NCI-H2081 (cell line): ENCODE measurements around the gene CLDN9.

Experiments
- DNase-seq, 2 experiments: peaks; one replicate each; lab custom pipeline; 2025; lab: John Stamatoyannopoulos, UW

The CLDN9 gene

DNA sequence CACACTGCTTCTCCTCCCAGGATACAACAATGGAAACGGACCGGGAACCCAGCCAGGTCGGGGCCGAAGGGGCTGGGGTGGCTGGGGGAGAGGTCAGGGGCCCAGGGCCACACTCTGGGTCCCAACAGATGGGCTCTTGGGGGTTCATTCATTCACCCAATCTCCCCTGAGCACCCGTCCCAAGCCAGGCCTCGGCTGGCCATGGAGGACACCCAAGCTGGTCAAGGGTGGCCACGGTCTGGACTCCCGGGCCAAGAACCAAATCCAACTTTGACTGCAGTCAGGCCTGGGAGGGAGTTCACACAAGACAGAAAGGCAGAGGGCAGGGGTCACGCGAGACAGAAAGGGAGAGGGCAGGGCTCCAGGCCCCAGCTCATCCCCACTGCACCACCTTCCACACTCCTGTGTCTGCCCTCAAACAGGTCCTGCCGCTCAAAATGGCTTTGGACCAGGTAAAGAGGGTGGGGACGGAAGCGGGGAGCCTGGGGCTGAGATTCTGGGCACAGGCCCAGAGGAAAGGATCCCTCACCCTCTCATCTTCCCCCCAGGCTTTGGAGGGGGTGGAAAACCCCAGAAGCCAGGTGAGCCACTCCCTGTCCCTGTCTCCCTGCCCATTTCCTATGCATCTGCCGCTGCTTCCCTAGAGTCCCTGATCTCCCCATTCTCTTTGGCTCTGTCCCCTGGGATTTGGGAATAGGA, 20.2 kb upstream of the CLDN9 start:
- DNase-seq = no peak

GRCh38 chr16:2996298-2996697, 16.4 kb upstream of the CLDN9 start:
- no peak for DNase-seq

DNA sequence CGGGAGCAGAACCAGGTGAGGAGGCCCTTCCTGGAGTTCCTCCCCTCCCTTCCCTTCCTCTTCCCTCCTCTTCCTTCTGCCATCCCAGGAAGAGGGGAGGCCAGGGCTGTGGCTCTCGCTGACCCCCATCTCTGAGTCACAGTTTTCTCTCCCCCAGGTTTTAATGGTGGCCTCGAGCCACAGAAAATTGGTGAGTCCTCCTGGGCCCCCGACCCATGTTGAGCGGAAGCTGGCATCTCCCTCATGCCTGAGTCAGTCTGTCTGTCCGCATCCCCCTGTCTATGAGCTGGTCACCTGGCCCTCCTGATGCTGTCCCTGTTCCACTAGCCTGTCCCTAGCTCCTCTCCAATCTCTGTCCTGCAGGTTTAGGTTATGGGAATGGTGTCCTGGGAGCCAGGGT, 12.8 kb upstream of the CLDN9 start:
- no peak for DNase-seq

DNA sequence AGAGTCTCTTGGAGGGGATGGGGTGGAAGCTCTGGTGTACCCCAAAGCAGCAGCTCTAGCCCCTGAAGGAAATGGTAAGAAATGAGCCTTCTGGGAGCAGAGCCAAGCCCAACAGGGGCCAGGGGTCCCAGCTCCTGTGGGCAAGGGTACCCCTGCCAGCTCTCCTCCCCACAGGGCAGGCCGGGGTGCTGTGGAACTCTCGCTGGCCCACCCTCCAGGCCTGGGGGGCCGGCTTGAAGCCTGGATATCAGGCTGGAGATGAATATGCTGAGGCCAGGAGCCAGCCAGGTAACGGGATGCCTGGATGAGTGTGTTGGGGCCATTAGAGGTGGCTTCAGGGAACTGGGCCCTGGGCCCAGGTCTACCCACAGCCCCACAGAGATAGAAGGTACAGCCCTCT, 12.2 kb upstream of the CLDN9 start:
- no peak for DNase-seq

DNA sequence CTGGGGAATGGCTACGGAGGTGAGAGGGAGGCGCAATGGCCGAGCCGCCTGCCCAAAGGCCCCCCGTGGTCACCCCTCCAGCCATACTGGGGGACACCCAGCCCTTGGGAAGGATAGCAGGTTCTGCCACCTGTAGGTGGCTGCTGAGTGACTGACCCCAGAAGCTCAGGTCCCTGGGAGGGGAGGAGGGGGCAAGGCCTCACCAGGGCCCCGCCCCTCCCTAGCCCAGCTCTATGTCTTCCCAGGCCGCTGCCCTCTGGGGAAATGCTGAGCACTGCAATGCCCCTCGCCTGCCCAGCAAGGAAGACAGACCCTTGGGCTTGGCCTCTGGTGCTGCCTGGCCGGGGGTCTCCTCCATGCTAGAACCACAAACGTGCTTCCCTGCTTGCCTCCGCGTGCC, 11.4 kb upstream of the CLDN9 start:
- no peak for DNase-seq

DNA sequence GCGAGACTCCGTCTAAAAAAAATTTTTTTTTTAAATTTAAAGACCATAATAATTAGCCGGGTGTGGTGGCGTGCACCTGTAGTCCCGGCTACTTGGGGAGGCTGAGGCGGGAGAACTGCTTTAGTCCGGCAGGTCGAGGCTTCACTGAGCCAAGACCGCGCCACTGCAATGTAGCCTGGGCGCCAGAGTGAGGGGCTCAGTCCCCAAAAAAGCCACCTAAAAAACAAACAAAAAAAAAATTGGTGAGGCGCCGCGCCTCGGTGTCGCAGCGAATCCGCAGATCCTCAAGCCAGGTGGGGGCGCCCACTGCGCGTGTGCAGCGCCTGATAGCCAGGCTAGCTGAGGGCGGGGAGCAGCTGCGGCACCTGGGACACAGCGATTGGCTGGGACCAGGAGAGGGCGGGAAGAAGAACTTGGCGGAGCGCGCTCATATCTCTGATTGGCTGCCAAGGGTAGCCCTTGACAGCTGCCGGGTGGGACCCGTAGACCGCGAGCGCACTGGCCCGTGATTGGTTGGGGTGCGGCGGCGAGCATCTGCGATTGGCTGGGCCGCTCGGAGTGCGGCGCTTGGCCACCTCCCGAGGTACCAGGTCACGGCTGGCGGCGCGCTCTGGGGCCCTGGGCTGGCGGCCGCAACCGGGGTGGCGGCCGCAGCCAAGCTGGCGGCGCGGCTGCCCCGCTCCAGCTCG, 9.0 kb upstream of the CLDN9 start:
- DNase-seq = peak; percentile 99

- DNase-seq = peak; percentile 25 to 30
These were observed 8.4 kb upstream of the CLDN9 start for GRCh38 chr16:3004319-3004718.

DNA sequence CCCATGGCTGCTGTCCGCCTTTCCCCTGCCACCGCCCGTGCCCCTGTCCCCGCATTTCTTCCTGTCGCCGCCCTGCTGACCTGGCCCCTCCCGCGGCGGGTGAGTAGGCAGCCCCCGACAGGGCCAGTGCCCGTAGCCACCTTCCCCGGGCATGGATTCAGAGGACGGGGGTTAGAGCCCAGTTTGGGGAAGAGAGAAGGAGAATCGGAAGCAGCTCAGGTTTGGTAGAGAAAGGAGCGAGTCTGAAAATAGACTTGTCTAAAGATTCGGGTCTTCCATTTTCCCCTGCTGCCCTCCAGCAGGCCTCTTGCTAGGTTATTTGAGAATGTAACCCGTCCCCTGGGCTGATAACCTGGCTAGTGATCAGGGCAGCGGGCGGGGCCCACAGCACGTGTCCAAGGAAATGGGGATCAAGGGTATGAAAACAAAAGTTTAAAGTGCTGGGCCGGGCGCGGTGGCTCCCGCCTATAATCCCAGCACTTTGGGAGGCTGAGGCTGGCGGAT, 7.9 kb upstream of the CLDN9 start:
- DNase-seq = peak in 1 of 2 experiments; percentile 58

- no peak for DNase-seq
These were observed 5.4 kb upstream of the CLDN9 start for GRCh38 chr16:3007059-3007956.

- DNase-seq = no peak
These were observed 4.6 kb upstream of the CLDN9 start for GRCh38 chr16:3007957-3008689.

DNA sequence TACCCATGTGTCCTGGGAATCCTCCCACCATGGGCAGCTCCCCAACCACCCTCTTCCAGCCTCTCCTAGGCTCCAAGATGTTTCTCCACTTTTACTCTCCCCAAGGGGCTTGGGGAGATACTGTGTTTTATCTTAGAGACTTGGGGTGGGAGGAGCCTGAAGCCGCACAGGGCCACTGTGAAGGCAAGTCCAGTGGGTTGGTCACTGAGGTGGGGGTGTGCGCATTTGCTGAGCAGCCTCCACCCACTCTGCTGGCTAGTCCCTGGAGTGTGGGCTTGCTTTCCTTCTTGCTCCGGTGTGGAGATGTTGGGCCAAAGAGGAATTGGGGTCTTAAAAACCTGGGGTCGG, 4.1 kb upstream of the CLDN9 start:
- no peak for DNase-seq

DNA sequence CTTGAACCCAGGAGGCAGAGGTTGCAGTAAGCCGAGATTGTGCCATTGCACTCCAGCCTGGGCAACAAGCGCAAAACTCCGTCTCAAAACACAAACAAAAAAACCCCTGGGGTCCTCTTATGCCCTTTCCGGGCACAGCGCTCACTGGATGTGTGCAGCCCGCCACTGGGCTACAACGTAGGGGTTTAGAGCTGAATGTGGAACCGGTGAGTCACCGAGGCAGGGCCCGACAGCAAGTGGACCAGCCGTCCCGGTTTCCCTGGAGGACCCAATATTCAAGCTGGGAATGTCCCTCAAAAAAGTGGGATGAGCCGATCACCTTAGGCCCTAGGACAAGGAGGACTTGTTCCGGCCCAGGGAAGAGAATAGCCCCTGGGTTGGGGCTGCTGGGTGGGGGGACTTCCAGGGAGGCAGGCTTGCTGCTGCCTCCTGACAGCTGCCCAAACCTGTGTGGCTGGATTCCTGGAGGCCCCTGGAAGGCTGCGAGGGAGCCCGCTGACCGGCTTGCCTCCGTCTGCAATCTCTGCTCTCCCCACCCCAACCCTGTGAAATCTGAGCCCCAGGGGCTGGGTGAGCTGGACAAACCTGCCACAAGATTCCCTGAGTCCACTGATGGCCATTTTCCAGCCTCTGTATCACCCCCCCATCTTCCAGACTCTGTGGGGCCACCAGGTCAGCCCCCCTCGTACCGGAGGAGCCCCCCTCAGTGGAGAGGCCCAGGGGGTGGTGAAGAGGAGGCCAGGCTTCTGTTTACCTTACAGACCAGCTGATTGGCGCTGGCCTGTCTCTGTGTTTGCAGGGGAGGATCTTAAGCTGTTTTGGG, 2.9 kb upstream of the CLDN9 start:
- no peak for DNase-seq

GRCh38 chr16:3010510-3010909, 2.2 kb upstream of the CLDN9 start:
- DNase-seq = no peak

DNA sequence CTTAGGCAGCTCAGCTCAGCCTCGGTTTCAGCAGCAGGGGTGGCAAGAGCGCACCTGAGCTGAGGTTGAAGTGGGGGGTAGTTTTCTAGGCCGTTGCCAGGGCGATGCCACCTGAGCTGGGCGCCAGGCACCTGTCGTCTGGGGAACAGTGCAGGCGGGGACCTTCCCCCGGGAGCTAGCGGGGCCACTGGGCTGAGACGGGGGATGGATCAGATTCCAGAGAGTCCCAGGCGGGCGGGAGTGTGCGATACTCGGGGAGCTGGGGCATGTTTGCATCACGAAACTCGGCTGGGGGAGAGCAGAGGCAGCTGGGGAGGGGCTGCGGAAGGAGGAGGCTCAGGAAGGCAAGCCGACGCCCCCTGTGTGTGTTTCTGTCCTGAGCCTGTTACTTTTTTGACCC, 477 bp upstream of the CLDN9 start:
- peak; percentile 73 to 82 for DNase-seq

DNA sequence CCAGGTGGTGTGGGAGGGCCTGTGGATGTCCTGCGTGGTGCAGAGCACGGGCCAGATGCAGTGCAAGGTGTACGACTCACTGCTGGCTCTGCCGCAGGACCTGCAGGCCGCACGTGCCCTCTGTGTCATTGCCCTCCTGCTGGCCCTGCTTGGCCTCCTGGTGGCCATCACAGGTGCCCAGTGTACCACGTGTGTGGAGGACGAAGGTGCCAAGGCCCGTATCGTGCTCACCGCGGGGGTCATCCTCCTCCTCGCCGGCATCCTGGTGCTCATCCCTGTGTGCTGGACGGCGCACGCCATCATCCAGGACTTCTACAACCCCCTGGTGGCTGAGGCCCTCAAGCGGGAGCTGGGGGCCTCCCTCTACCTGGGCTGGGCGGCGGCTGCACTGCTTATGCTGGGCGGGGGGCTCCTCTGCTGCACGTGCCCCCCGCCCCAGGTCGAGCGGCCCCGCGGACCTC, 798 bp downstream of the CLDN9 start:
- no peak for DNase-seq

DNA sequence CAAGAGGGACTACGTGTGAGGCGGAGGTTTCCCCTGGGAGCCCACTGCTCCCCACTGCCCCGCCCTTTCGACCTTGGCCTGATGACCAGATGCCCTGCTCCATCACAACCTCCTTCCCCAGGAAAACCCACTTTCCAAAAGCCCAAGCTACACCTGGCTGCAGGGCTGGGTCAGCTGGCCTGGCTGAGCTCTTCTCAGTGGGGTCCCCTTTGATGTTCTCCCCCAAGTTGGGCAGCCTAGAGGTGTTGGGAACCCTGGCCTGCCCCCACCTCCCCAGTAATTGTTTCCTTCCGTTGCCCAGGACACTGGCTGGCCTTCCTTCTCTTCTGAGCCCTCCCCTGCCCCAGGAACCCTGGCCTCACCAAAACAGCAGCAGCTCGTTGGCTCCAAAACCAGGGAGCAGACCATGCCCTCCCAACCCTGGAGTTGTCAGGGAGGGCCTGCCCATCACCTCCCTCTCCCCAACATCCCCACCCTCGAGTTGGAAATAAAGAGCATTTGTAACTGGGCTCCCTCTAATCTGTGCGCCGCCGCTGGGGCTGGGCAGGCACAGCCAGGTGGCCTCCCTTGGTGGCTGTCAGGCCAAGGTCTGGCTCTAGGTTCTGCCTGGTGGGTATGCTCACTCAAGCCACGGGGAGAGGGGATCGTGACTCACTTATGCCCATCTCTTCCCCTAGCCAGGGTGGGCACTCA, 1.4 kb downstream of the CLDN9 start:
- no peak for DNase-seq

DNA sequence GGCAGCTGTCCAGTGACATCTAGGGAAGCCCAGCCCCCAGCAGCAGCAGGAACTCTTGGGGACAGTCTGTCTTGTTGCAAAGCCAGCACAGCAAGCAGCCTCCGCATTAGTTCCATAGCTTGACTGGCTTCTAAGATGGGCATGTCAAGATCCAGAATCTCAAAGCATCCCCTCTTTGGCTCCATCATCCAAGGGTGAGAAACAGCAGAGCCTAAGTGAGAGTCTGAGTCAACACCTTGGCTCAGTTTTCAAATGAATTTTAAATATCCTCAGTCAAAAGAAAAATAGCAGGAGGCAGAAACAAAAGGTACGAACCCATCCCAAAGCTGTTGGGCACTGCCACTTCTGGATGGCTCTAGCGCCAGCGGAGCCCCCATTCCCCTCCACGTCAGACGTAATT, 2.2 kb downstream of the CLDN9 start:
- no peak for DNase-seq

DNA sequence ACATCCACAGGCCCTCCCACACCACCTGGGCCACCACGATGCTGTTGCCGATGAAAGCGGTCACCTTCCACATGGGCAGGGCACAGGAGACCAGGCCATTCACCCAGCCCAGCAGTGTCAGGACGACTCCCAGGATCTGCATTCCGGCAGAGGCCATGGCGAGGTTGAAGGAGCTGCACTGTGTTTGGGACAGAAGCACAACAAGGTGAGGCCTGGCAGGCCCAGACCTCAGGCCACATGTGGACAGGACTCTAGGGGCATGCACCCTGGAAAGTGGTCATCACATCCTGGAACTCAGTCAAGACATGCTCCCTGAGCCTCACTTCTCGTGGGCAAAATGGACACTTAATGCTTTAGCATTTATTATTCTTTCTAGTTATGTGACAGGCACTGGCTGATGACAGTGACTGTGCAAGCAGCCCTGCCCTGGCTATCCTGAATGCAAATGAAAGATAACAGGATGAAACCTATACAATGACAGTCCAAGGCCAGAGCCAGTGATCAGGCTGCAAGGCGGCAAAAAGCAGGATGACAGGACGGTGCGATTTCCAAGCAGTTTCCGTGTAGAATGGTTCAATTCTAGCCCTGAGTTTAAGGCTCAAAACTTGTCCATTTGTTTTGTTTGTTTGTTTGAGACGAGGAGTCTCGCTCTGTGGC, 3.3 kb downstream of the CLDN9 start:
- no peak for DNase-seq

DNA sequence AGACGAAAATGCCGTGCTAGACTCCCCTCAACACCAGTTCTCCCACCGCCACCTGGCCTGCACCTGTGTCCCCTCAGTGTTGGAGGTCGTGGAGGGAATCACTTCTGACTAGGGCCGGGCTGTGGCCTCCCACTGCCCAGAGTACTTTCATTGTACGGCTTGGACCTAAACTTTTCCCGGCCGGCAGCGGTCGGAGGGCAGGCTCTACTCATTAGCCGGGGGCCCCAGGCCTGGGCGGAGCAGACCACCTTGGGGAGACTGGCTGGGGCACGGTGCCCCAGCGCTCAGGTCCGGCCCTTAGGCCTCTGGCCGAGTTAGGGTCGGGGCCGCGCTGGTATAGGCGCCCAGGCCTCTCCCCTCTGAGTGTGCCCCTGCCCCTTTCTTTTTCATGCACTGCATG, 4.6 kb downstream of the CLDN9 start:
- no peak for DNase-seq
